ENCODE data around the gene PTPN23.
"Not testable (repeated sequence)": the region's sequence is repeated elsewhere in the genome, so short reads cannot be mapped to it uniquely, and the experiment has no call there.

The PTPN23 gene

DNA sequence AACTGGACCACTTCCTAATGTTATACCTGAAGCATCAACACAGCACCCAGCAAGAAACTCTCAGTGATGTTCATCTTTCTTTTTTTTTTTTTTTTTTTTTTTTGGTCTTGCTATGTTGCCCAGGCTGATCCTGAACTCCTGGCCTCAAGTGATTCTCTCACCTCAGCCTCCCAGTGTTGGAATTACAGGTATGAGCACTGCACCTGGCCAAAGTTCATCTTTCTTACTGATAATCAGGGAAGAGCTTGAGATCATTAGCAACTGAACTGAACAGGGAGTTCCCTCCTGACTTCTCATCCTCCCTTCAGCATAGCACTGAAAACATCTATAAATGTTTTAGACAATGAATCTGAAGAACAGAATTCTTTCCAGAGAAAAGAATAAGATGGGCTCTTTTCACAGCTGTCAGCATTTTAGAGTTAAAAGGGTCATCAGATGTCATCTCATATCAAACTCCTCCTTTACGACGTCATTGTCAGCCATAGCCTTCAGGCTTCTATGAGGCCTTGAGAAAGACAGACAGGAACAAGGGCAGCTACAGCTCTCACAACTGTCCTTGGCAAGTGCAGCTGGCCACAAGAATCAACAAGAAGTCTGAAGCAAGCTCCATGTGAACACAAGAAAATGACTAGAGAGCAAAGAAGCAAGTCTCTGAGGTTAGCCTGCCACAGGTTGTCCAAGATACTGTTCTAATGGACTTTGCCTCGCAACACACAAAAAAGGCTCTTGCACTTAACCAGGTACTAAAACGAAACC, 61.2 kb downstream of the PTPN23 start:
- DNase-seq: no peak

DNA sequence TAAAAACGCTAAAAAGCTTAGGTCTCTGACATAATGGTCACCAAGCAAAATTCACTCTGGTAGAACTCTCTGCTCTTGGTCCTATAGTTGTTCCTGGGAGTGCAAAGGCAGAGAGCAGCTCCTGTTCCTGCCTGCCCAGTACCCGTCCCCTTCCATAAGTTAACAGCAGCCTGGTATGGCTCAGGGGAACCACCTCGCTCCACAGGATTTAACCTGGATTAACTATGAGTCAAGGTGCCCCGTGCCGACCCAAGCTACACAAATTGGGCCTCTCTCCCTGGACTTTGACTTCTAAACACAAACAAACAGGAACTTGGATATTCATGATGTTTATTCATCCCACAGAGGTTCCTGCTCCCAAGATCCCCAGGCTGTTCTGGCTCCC, 62.8 kb downstream of the PTPN23 start:
- no peak for DNase-seq

DNA sequence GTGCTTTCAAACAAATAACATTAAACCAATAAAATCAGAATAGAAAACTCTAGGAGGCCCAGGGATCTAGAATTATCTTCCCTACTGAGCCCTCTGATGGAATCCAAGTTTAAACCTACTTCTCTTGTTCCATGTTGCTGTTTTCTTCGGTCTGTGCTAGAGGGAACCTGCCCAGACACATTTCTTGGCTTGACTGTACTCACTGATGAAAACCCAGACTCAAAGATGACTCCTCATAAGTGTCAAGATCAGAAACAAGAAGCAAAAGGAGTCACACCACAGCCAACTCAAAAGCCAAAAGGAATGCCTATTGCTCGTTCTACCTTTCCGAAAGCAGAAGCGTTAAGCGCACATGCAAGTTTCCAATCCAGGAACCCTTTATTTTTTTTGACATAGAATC, 63.3 kb downstream of the PTPN23 start:
- DNase-seq: no peak

DNA sequence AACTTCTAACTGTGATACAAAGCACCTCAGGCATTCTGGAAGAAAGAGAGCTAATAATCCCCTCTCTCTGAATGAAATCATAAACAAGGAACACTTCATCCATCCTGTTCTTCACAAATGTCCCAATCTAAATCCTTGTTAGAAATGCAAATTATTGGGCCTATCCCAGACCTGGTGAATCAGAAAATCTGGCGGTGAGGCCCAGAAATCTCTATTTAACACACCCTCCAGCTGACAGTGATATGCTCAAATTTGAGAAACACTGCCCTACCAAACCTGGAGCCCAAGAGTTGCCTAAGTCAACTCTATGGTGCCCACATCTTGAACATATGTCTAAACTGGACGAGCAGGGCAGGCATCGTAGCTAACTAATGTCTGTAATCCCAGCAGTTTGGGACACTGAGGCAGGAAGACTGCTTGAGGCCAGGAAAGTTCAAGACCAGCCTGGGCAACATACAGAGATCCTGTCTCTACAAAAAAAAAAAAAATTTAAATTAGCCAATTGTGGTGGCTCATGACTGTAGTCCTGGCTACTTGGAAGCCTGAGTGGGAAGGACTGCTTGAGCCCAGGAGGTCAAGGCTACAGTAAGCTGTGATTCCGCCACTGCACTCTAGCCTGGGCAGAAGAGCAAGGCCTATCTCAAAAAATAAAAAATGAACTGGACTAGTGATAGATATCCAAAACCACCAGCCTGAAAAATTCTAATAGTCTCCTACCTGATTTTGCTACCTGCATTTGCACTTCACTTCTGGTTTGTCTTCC, 71.8 kb downstream of the PTPN23 start:
- DNase-seq: no peak

DNA sequence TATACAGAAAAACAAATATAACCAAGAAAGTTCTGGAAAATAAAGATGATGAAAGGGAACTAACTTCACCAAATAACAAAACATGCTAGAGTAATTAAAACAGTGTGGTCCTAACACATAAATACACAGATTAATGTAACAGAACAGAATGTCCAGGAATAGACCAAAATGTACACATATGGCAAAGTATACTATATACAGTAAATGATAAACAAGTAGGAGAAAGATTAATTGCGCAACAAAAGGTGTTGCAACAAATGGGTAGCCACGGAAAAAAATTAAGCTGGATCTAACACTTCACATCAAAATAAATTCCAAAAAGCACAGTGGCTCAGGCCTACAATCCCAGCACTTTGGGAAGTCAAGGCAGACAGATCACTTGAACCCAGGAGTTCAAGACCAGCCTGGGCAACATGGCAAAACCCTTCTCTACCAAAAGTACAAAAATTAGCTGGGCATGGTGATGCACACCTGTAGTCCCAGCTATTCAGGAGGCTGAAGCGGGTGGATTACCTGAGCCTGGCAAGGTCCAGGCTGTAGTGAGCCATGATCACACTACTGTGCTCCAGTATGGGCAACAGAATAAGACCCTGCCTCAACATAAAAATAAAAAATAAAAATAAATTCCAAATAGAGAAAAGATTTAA, 75.1 kb downstream of the PTPN23 start:
- no peak for DNase-seq

DNA sequence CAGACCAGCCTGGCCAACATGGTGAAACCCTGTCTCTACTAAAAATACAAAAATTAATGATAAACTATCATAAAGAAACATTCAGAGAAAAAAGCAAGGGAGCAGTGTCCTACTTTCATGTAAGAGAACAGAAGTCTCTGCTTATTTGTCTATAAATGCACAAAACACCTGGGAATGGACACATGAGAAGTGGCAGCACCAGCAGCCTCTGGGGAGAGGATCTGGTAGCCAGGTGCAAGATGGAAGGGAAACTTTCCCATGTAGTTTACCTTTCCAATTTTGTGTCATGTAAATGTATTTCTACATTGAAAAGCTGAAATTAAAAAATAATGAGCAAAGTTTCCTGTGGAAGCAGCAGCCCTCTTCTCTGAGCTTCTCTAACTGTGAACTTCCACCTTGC, 76.2 kb downstream of the PTPN23 start:
- DNase-seq: no peak

DNA sequence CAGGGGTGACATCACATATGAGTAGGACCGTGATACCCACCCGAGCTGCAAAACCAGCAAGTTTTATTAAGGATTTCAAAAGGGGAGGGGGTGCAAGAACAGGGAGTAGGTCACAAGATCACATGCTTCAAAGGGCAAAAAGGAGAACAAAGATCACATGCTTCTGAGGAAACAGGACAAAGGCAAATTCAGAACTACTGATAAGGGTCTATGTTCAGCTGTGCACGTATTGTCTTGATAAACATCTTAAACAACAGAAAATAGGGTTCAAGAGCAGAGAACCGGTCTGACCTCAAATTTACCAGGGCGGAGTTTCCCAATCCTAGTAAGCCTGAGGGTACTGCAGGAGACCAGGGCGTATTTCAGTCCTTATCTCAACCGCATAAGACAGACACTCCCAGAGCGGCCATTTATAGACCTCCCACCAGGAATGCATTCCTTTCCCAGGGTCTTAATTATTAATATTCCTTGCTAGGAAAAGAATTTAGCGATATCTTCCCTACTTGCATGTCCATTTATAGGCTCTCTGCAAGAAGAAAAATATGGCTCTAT, 78.8 kb downstream of the PTPN23 start:
- DNase-seq: not testable (repeated sequence)
